ENCODE measurements around the gene CXADR. TPM values are rescaled to one million over a fixed set of nuclear protein-coding genes. Genes with fewer than 3 reads are reported as not detected.
A peak's percentile ranks its signal among the peaks of the same experiment; 100 is the strongest.

The CXADR gene
- total RNA-seq, 1 donor from 2014 or later, result not detected

GRCh38 chr21:17610911-17611310 is 98.1 kb downstream of the CXADR start:
- CTCF ChIA-PET, result no interaction called here
- intact Hi-C loops (cut with micrococcal nuclease), result loop anchor here (1.0 to 5.0 kb wide), 5 partner anchors 20 to 1879 kb away; partner anchors contain the start of genes C21orf91 and CXADR
- Mint-ChIP-seq H3K9me3 (no peaks in the 10 kb centered on the region), H3K4me1 (peaks cover 18% of the 10 kb centered on the region), H3K4me3 (peak overlapping the region; percentile 93), H3K27me3 (no peaks in the 10 kb centered on the region), H3K36me3 (ENCODE audit: low read depth) (peaks cover 21% of the 10 kb centered on the region), H3K27ac (peak overlapping the region; percentile 94)
- POLR2A ChIA-PET, result no interaction called here
- DNase-seq (no peak), ATAC-seq (ENCODE audit: low read depth) (no peak)
- no peak for TF ChIP-seq CTCF (IDR thresholded peaks at IDR 0.05)

DNA sequence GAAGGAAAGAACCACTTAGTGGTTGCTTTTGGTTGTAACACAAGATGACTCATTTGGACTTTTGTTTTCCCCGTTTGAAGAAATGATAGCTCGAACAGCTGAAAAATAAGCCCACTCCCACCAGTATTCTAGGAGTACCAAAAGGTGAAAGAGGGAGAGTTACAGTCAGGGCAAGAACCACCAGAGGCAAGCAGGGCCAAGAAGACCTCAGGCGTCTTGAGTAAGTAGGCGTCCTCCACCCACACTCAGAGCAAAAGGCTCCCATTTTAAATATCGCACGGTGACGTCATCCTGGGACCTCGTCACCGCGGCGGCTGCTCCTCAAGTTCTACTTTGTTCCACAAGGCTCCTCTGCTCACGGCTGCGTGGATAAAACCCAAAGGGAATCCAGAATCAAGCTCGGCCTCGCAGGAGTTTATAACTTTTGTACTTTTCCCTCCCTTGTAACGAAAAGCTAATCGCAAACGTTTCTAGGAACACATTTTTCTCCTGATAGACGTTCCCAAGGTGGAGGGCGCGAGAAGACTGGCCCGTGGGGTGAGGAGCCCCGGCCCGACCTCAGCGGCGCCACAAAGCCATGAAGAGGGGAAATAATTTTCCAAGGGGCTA is 98.7 kb downstream of the CXADR start:
- ChIA-PET POLR2A (interaction anchor here (0.7 to 1.2 kb wide), 2 partner anchors 206 to 210 kb away, joined by 3 read pairs; no protein-coding TSS in a partner anchor), CTCF (interaction anchor here (1.2 kb wide), 1 partner anchor 62 kb away, joined by 3 read pairs; no protein-coding TSS in a partner anchor)
- H3K4me3 Mint-ChIP-seq, result peak overlapping the region; percentile 93
- H3K4me1 Mint-ChIP-seq, result peaks cover 18% of the 10 kb centered on the region
- H3K36me3 Mint-ChIP-seq (ENCODE audit: low read depth), result peaks cover 21% of the 10 kb centered on the region
- peak; percentile 47 for ATAC-seq (ENCODE audit: low read depth)
- intact Hi-C loops (cut with micrococcal nuclease), result loop anchor here (1.0 to 5.0 kb wide), 5 partner anchors 21 to 1879 kb away; partner anchors contain the start of genes C21orf91 and CXADR
- DNase-seq, result peak; percentile 62
- no peak for TF ChIP-seq CTCF (IDR thresholded peaks at IDR 0.05)
- no peaks in the 10 kb centered on the region for H3K27me3 Mint-ChIP-seq
- H3K27ac Mint-ChIP-seq, result peak overlapping the region; percentile 94
- no peaks in the 10 kb centered on the region for H3K9me3 Mint-ChIP-seq

DNA sequence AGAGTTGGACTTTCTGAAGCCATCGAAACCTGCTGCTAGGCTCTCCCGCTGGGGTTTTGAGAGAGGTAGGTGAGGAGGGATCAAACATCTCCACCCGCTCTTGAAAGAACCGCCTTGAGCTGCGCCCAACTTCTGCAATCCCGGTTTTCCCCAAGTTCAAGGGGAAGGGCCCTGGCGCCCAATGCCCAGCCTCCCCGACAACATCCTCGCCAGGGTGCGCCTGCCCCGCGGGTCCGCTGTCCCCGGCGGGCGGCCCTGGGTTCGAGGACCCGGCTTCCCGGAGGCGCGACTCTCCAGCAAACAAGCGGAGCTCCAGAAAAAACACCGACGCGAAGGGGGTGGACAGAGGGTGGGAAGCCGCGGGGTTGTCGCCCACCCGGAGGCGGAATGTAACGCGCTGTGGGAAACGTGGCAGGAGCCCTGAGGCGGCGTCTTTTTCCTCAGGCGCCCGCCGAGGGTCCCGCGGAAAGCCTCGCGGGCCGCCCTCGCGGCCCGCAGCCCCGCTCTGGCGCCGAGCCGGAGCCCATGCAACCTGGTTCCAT is 99.3 kb downstream of the CXADR start:
- intact Hi-C loops (cut with micrococcal nuclease), result loop anchor here (5.0 kb wide), 2 partner anchors 100 to 1880 kb away; partner anchors contain the start of gene CXADR
- ATAC-seq (ENCODE audit: low read depth), result peak; percentile 2
- CTCF ChIA-PET, result interaction anchor here (1.2 kb wide), 1 partner anchor 63 kb away, joined by 3 read pairs; no protein-coding TSS in a partner anchor

DNA sequence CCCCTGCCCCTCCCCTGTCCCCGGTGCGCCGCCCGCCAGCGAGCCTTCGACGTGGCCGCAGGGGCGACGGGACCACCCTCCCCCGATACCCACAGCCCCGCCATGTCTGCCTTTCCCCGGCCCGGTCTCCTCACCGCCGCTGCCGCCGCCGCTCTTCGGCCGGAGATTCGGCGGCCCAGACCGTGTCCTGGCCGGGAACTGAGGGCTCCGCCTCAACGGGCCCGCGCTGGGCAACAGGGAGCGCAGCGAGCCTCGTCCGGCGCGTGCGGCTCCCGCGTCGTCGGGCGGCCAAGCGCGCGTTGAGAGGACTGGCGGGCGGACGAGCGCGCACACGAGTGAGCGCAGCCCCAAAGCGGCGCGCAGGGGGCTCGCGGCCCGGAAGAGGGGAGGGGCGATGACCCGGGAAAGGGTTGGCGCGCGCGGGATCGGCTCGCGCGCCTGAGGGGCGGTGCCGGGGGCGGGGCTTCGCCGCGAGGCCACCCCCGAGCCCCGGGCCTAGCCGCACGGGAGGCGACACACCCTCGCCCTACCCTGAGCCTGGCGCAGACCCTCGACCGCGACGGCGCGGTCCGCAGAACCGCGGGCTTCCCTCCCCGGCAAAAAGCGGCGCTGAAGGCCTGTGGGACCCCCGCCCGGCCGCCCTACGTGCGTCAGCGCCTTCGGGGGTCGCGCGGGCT is 99.9 kb downstream of the CXADR start, which contains the start of gene BTG3:
Gene BTG3 (minus strand): TSS at position 337 of the 677 bp plus-strand sequence. CDS start 3,757 bp downstream, outside the sequence.
- Mint-ChIP-seq H3K4me3 (peak within 1 kb of the TSS; percentile 93), H3K4me1 (peaks cover 18% of the 10 kb centered on the region), H3K9me3 (no peaks in the 10 kb centered on the region), H3K36me3 (ENCODE audit: low read depth) (peaks cover 16% of the 10 kb centered on the region), H3K27me3 (no peaks in the 10 kb centered on the region), H3K27ac (peak within 1 kb of the TSS; percentile 94)
- ATAC-seq (ENCODE audit: low read depth), result peak; percentile 88
- intact Hi-C loops (cut with micrococcal nuclease), result loop anchor here (5.0 kb wide), 2 partner anchors 100 to 1880 kb away; partner anchors contain the start of gene CXADR
- ChIA-PET CTCF (interaction anchor here (1.2 kb wide), 1 partner anchor 63 kb away, joined by 3 read pairs; no protein-coding TSS in a partner anchor), POLR2A (interaction anchor here (1.2 kb wide), 1 partner anchor 205 kb away, joined by 3 read pairs; no protein-coding TSS in a partner anchor)
- DNase-seq, result peak; percentile 86
- no peak for TF ChIP-seq CTCF (IDR thresholded peaks at IDR 0.05)

More for the DNA sequence above, 99.3 kb downstream of the CXADR start:
- H3K4me1 Mint-ChIP-seq, result peaks cover 18% of the 10 kb centered on the region
- H3K36me3 Mint-ChIP-seq (ENCODE audit: low read depth), result peaks cover 21% of the 10 kb centered on the region
- H3K9me3 Mint-ChIP-seq, result no peaks in the 10 kb centered on the region
- POLR2A ChIA-PET, result interaction anchor here (0.7 to 1.2 kb wide), 2 partner anchors 206 to 209 kb away, joined by 3 read pairs; no protein-coding TSS in a partner anchor
- no peak for TF ChIP-seq CTCF (IDR thresholded peaks at IDR 0.05)
- no peak for DNase-seq
- peak overlapping the region; percentile 94 for H3K27ac Mint-ChIP-seq
- H3K4me3 Mint-ChIP-seq, result peak overlapping the region; percentile 93
- no peaks in the 10 kb centered on the region for H3K27me3 Mint-ChIP-seq
